Measurements from ENCODE around the gene GLUD1.

The GLUD1 gene

DNA sequence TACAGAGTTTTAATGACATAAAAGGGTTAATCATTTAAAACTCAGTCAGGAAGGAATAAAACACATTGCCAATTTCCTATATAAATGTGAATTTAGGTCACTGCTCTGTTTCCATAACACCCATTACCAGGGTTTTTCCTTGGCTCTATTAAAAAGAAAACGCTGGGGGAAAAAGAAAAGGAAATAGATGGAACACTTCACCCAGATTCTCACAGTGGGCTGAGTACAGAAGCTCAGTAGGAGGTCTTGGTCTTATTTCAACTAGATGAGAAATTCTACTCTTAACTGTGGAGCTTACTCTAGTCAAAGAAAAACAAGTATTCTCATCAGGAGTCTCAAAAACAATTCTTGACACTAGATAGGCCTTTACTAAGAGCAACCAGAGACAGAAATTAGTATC is 36.5 kb downstream of the GLUD1 start:
- no peak overlapping the region for H2BK120ac ChIP-seq (ENCODE audit: low read depth, low read length)
- no peak for DNase-seq
- H2BK5ac ChIP-seq (ENCODE audit: low read depth, low read length, poor library complexity, severe bottlenecking), result no peak overlapping the region
- no CpG with 5 or more reads among the region's 1 CpG for WGBS
- H3K36me3 ChIP-seq (ENCODE audit: control insufficient read depth in 1 of 2, insufficient read depth in 2 of 2, low read depth in 1 of 2, low read length in 2 of 2), result peaks cover 26 to 89% of the 10 kb centered on the region in 2 experiments
- no peak overlapping the region for H3K27ac ChIP-seq (ENCODE audit: low read length, poor library complexity, severe bottlenecking)
- peaks cover 8% of the 10 kb centered on the region for H3K79me1 ChIP-seq (replicated peaks; ENCODE audit: low read length, poor library complexity, severe bottlenecking)
- H3K4ac ChIP-seq (ENCODE audit: low read depth in 1 of 2, low read length in 2 of 2), result no peak overlapping the region
- no peak overlapping the region for H3K23ac ChIP-seq (ENCODE audit: low read length in 2 of 2)
- H4K91ac ChIP-seq (ENCODE audit: low read length), result no peak overlapping the region
- no peak overlapping the region for H3K4me2 ChIP-seq (ENCODE audit: low read length, poor library complexity, severe bottlenecking)
- H4K8ac ChIP-seq (ENCODE audit: low read length), result no peak overlapping the region
- no peak overlapping the region for H3K4me3 ChIP-seq (ENCODE audit: insufficient read depth in 1 of 2, low read depth in 1 of 2, low read length in 2 of 2)
- H3K27me3 ChIP-seq (ENCODE audit: control insufficient read depth in 1 of 2, insufficient read depth in 1 of 2, low read length in 2 of 2), result no peaks in the 10 kb centered on the region
- no peak overlapping the region for H3K14ac ChIP-seq (ENCODE audit: low read length in 2 of 2)
- H3K9ac ChIP-seq (ENCODE audit: low read length), result peak overlapping the region; percentile 22
- H3K18ac ChIP-seq (ENCODE audit: low read depth in 1 of 2, low read length in 2 of 2), result no peak overlapping the region
- H2BK12ac ChIP-seq (ENCODE audit: low read length in 2 of 2), result no peak overlapping the region
- H3K4me1 ChIP-seq (ENCODE audit: control insufficient read depth, insufficient read depth, low read depth, low read length), result peaks cover 5% of the 10 kb centered on the region
- H2AFZ ChIP-seq (ENCODE audit: low read depth, low read length), result no peak overlapping the region
- no peaks in the 10 kb centered on the region for H3K9me3 ChIP-seq (ENCODE audit: control insufficient read depth, low read length)
- no peak overlapping the region for H2BK15ac ChIP-seq (ENCODE audit: low read depth, poor library complexity, severe bottlenecking)
- H2AK5ac ChIP-seq (ENCODE audit: low read length, severe bottlenecking), result no peak overlapping the region

DNA sequence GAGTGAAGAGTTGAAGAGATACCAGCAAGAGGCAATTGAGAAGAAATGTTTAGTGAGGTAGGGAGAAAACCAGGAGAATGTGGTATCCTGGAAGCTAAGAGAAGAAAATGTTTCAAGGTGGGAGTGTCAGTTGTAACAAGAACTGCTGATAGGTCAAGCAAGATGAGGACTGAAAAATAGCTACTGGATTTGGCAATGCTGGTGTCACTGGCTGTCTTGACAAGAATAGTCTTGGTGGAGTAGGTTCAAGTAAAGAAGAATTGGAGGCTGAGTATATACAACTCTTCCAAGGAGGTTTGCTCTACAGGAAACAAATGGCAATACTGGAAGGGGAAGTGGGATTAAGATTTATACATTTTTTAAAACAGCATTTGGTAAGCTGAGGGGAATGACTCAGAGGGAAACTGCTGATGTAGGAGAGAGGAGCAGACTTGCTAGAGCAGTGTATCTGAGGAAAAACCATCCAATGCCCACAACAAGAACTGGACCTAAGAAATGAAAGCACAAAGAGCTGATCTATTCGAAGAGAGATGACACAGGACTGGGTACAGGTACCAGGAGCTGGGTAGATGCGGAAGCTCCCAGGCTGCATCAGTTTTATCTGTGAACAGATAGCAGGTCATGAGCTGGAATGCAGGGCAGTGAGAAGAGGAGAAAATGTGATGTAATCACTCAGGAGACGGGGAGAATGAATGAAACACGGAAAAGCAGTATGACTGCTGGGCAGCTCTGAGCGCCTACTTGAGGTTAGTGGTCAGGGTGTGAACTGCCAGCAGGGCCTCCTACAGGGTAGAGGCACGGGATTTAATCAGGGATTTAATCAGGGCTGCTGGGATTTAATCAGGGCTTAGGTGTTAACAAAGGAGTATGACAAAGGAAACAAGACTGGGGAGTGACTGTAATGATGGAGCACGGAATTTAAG is 40.0 kb downstream of the GLUD1 start:
- Histone ChIP-seq H2BK5ac (ENCODE audit: low read depth, low read length, poor library complexity, severe bottlenecking) (no peak overlapping the region), H2AFZ (ENCODE audit: low read depth, low read length) (no peak overlapping the region), H3K79me1 (replicated peaks; ENCODE audit: low read length, poor library complexity, severe bottlenecking) (peaks cover 3% of the 10 kb centered on the region), H3K9ac (ENCODE audit: low read length) (peak overlapping the region; percentile 70), H3K23ac (ENCODE audit: low read length in 2 of 2) (no peak overlapping the region), H2BK12ac (ENCODE audit: low read length in 2 of 2) (peak overlapping the region in 1 of 2 experiments; percentile 32), H3K4me3 (ENCODE audit: insufficient read depth in 1 of 2, low read depth in 1 of 2, low read length in 2 of 2) (peak overlapping the region in 1 of 2 experiments; percentile 11), H3K27me3 (ENCODE audit: control insufficient read depth in 1 of 2, insufficient read depth in 1 of 2, low read length in 2 of 2) (no peaks in the 10 kb centered on the region), H3K14ac (ENCODE audit: low read length in 2 of 2) (no peak overlapping the region), H4K91ac (ENCODE audit: low read length) (peak overlapping the region; percentile 59), H2BK15ac (ENCODE audit: low read depth, poor library complexity, severe bottlenecking) (no peak overlapping the region), H3K4me1 (ENCODE audit: control insufficient read depth, insufficient read depth, low read depth, low read length) (peaks cover 5% of the 10 kb centered on the region), H2BK120ac (ENCODE audit: low read depth, low read length) (no peak overlapping the region), H3K4ac (ENCODE audit: low read depth in 1 of 2, low read length in 2 of 2) (peak overlapping the region in 1 of 2 experiments; percentile 24), H3K18ac (ENCODE audit: low read depth in 1 of 2, low read length in 2 of 2) (peak overlapping the region; percentile 61 to 86), H3K4me2 (ENCODE audit: low read length, poor library complexity, severe bottlenecking) (no peak overlapping the region), H3K27ac (ENCODE audit: low read length, poor library complexity, severe bottlenecking) (peak overlapping the region; percentile 66), H3K9me3 (ENCODE audit: control insufficient read depth, low read length) (no peaks in the 10 kb centered on the region), H4K8ac (ENCODE audit: low read length) (no peak overlapping the region), H3K36me3 (ENCODE audit: control insufficient read depth in 1 of 2, insufficient read depth in 2 of 2, low read depth in 1 of 2, low read length in 2 of 2) (peaks cover 26 to 89% of the 10 kb centered on the region in 2 experiments), H2AK5ac (ENCODE audit: low read length, severe bottlenecking) (peak overlapping the region; percentile 64)
- DNase-seq, result peak; percentile 89
- 42% methylated on average over 7 of the region's 7 CpGs for WGBS

DNA sequence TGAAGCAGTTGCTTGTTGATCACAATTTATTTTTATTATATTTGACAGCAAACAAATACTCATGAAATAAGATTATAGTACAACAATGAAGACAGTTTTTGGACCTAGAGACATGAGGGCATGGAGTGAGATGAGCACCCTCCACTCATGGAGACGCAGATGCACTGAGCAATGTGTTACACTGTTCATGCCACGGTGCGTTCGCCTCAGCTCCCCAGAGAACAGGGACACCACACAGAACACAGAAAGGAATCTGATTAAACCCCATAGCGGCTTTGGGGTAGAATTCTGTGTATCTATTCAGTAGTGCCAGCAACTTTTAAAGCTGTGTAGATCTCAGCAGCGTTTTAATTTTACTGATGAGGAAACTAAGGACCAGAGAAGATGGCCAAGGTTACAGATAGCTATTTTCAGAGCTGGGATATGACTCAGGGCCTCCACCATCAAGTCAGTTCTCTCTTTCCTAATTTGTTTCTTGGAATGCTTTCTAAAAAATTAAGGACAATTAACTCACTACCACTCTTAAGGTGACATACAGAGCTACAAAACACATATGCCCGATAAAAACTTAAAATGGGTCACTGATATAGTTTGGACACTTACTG is 41.0 kb downstream of the GLUD1 start:
- H3K36me3 ChIP-seq (ENCODE audit: control insufficient read depth in 1 of 2, insufficient read depth in 2 of 2, low read depth in 1 of 2, low read length in 2 of 2), result peaks cover 32 to 87% of the 10 kb centered on the region in 2 experiments
- peaks cover 3% of the 10 kb centered on the region for H3K79me1 ChIP-seq (replicated peaks; ENCODE audit: low read length, poor library complexity, severe bottlenecking)
- H3K18ac ChIP-seq (ENCODE audit: low read depth in 1 of 2, low read length in 2 of 2), result no peak overlapping the region
- no peak overlapping the region for H3K4me2 ChIP-seq (ENCODE audit: low read length, poor library complexity, severe bottlenecking)
- H3K23ac ChIP-seq (ENCODE audit: low read length in 2 of 2), result no peak overlapping the region
- peak; percentile 6 for DNase-seq
- H3K27ac ChIP-seq (ENCODE audit: low read length, poor library complexity, severe bottlenecking), result no peak overlapping the region
- no peak overlapping the region for H3K4ac ChIP-seq (ENCODE audit: low read depth in 1 of 2, low read length in 2 of 2)
- no peak overlapping the region for H2AFZ ChIP-seq (ENCODE audit: low read depth, low read length)
- no peak overlapping the region for H4K91ac ChIP-seq (ENCODE audit: low read length)
- H2BK120ac ChIP-seq (ENCODE audit: low read depth, low read length), result no peak overlapping the region
- peaks cover 5% of the 10 kb centered on the region for H3K4me1 ChIP-seq (ENCODE audit: control insufficient read depth, insufficient read depth, low read depth, low read length)
- H3K14ac ChIP-seq (ENCODE audit: low read length in 2 of 2), result no peak overlapping the region
- WGBS, result 95% methylated on average over 3 of the region's 7 CpGs
- no peak overlapping the region for H2BK5ac ChIP-seq (ENCODE audit: low read depth, low read length, poor library complexity, severe bottlenecking)
- H3K4me3 ChIP-seq (ENCODE audit: insufficient read depth in 1 of 2, low read depth in 1 of 2, low read length in 2 of 2), result no peak overlapping the region
- H3K9ac ChIP-seq (ENCODE audit: low read length), result no peak overlapping the region
- no peaks in the 10 kb centered on the region for H3K9me3 ChIP-seq (ENCODE audit: control insufficient read depth, low read length)
- no peak overlapping the region for H2BK15ac ChIP-seq (ENCODE audit: low read depth, poor library complexity, severe bottlenecking)
- H2AK5ac ChIP-seq (ENCODE audit: low read length, severe bottlenecking), result no peak overlapping the region
- no peak overlapping the region for H2BK12ac ChIP-seq (ENCODE audit: low read length in 2 of 2)
- no peak overlapping the region for H4K8ac ChIP-seq (ENCODE audit: low read length)
- no peaks in the 10 kb centered on the region for H3K27me3 ChIP-seq (ENCODE audit: control insufficient read depth in 1 of 2, insufficient read depth in 1 of 2, low read length in 2 of 2)

- no peak overlapping the region for H3K4ac ChIP-seq (ENCODE audit: low read depth in 1 of 2, low read length in 2 of 2)
- 97% methylated on average over 3 of the region's 3 CpGs for WGBS
- no peaks in the 10 kb centered on the region for H3K9me3 ChIP-seq (ENCODE audit: control insufficient read depth, low read length)
- H2BK15ac ChIP-seq (ENCODE audit: low read depth, poor library complexity, severe bottlenecking), result no peak overlapping the region
- no peak overlapping the region for H3K14ac ChIP-seq (ENCODE audit: low read length in 2 of 2)
- H3K79me1 ChIP-seq (replicated peaks; ENCODE audit: low read length, poor library complexity, severe bottlenecking), result peaks cover 3% of the 10 kb centered on the region
- H3K18ac ChIP-seq (ENCODE audit: low read depth in 1 of 2, low read length in 2 of 2), result no peak overlapping the region
- no peak overlapping the region for H2BK120ac ChIP-seq (ENCODE audit: low read depth, low read length)
- H4K91ac ChIP-seq (ENCODE audit: low read length), result no peak overlapping the region
- no peak overlapping the region for H3K4me3 ChIP-seq (ENCODE audit: insufficient read depth in 1 of 2, low read depth in 1 of 2, low read length in 2 of 2)
- no peak overlapping the region for H2AK5ac ChIP-seq (ENCODE audit: low read length, severe bottlenecking)
- no peak for DNase-seq
- H2AFZ ChIP-seq (ENCODE audit: low read depth, low read length), result no peak overlapping the region
- H3K9ac ChIP-seq (ENCODE audit: low read length), result no peak overlapping the region
- H3K23ac ChIP-seq (ENCODE audit: low read length in 2 of 2), result no peak overlapping the region
- no peak overlapping the region for H3K4me2 ChIP-seq (ENCODE audit: low read length, poor library complexity, severe bottlenecking)
- peaks cover 31 to 86% of the 10 kb centered on the region in 2 experiments for H3K36me3 ChIP-seq (ENCODE audit: control insufficient read depth in 1 of 2, insufficient read depth in 2 of 2, low read depth in 1 of 2, low read length in 2 of 2)
- no peak overlapping the region for H2BK12ac ChIP-seq (ENCODE audit: low read length in 2 of 2)
- H3K4me1 ChIP-seq (ENCODE audit: control insufficient read depth, insufficient read depth, low read depth, low read length), result peaks cover 5% of the 10 kb centered on the region
- H4K8ac ChIP-seq (ENCODE audit: low read length), result no peak overlapping the region
- no peaks in the 10 kb centered on the region for H3K27me3 ChIP-seq (ENCODE audit: control insufficient read depth in 1 of 2, insufficient read depth in 1 of 2, low read length in 2 of 2)
- no peak overlapping the region for H3K27ac ChIP-seq (ENCODE audit: low read length, poor library complexity, severe bottlenecking)
- no peak overlapping the region for H2BK5ac ChIP-seq (ENCODE audit: low read depth, low read length, poor library complexity, severe bottlenecking)
Observed at GRCh38 chr10:87053111-87053510, 41.5 kb downstream of the GLUD1 start.

All from mesenchymal stem cell (in vitro differentiated cells and primary cell).